ENCODE data around the gene GLYR1. TPM values are rescaled to one million over a fixed set of nuclear protein-coding genes. Genes with fewer than 3 reads are reported as not detected.

GLYR1 gene
- total RNA-seq, 1 experiment from 2014 or later, result 135 TPM

DNA sequence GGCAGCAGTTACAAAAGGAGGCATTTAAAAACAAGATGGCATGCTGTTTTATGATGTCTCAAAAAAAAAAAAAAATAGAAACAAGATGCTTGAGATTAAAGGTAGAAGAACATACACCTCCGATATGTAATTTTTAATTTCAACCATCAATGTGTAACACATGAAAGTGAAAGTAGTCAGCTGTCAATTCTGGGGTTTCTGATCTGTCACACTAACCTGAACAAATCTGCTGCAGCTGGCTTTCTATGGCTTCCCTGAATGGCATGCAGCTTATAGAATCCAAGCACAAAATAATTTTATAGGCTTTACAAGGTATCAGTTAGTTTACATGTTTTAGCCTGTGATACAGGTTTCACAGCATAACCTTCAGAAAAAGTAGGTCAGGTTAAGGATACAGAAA, 13.5 kb downstream of the GLYR1 start:
- Histone ChIP-seq H3K9me3 (ENCODE audit: insufficient read depth, low read depth) (no peaks in the 10 kb centered on the region), H3K4me2 (no peak overlapping the region), H3K4me1 (replicated peaks; ENCODE audit: insufficient read depth) (no peaks in the 10 kb centered on the region), H3K27me3 (ENCODE audit: insufficient read depth, low read depth) (no peaks in the 10 kb centered on the region), H3K79me2 (ENCODE audit: low read depth) (no peaks in the 10 kb centered on the region), H3K4me3 (no peak overlapping the region), H3F3A (ENCODE audit: insufficient read depth, low read depth) (peaks cover 11% of the 10 kb centered on the region; the same call in 1 of the 2 replicates), H2AFZ (no peak overlapping the region), H3K9me2 (ENCODE audit: insufficient read depth) (no peaks in the 10 kb centered on the region), H3K36me3 (ENCODE audit: low read depth) (peaks cover 43% of the 10 kb centered on the region), H4K20me1 (ENCODE audit: insufficient read depth) (peaks cover 10% of the 10 kb centered on the region), H3K27ac (no peak overlapping the region)
- no peak for TF ChIP-seq EZH2 (IDR thresholded peaks at IDR 0.05; ENCODE audit: low read depth)
- TF ChIP-seq, protein P1, sequence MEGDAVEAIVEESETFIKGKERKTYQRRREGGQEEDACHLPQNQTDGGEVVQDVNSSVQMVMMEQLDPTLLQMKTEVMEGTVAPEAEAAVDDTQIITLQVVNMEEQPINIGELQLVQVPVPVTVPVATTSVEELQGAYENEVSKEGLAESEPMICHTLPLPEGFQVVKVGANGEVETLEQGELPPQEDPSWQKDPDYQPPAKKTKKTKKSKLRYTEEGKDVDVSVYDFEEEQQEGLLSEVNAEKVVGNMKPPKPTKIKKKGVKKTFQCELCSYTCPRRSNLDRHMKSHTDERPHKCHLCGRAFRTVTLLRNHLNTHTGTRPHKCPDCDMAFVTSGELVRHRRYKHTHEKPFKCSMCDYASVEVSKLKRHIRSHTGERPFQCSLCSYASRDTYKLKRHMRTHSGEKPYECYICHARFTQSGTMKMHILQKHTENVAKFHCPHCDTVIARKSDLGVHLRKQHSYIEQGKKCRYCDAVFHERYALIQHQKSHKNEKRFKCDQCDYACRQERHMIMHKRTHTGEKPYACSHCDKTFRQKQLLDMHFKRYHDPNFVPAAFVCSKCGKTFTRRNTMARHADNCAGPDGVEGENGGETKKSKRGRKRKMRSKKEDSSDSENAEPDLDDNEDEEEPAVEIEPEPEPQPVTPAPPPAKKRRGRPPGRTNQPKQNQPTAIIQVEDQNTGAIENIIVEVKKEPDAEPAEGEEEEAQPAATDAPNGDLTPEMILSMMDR (conservative IDR thresholded peaks at IDR 0.05), result no peak
- DNase-seq, result no peak
- intact Hi-C loops (cut with micrococcal nuclease; ENCODE audit: unreplicated experiment), result no loop called here
- CTCF ChIA-PET, result interaction anchor here (0.6 kb wide), 1 partner anchor 285 kb away, joined by 8 read pairs; no protein-coding TSS in a partner anchor
- POLR2A ChIA-PET (ENCODE audit: unreplicated experiment), result interaction anchor here (0.6 kb wide), 2 partner anchors 43 to 386 kb away, joined by 5 to 7 read pairs; no protein-coding TSS in a partner anchor
- BruUV-seq (replicated peaks), result no TSS peak

DNA sequence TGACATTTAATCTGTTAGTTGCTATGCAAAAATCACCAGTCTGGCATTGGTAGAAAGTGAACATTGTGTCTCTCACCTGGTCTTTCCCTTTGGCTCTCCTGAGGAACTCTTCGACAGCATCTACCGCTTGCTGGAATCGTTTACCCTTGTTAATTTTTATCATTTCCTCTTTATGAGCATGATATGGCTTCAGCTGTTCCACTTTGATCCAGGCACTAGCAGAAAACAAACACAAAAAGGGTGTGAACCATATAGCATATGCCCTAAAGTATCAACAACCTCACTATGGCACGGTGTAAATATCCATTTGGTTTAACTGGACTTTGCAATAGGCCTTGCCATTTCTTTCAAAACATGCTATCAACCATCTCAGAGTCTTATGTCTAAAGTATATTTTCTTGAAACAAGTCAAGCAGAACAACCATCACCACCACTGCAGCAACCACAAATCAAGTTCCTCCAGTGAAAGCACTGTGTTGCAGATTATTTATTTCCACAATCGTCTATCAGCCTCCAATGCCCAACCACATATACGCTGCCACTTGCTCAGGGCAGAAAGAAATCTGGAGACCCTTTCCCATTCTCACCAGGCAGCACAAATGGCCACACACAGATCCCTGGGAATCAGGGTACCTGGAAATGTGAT, 14.3 kb downstream of the GLYR1 start:
- no TSS peak for BruUV-seq (replicated peaks)
- Histone ChIP-seq H3K4me1 (replicated peaks; ENCODE audit: insufficient read depth) (no peaks in the 10 kb centered on the region), H3K27me3 (ENCODE audit: insufficient read depth, low read depth) (no peaks in the 10 kb centered on the region), H3K79me2 (ENCODE audit: low read depth) (no peaks in the 10 kb centered on the region), H3K9me3 (ENCODE audit: insufficient read depth, low read depth) (no peaks in the 10 kb centered on the region), H3K27ac (no peak overlapping the region), H3K36me3 (ENCODE audit: low read depth) (peaks cover 44% of the 10 kb centered on the region), H4K20me1 (ENCODE audit: insufficient read depth) (peaks cover 13% of the 10 kb centered on the region), H3K4me3 (no peak overlapping the region), H3F3A (ENCODE audit: insufficient read depth, low read depth) (peaks cover 11% of the 10 kb centered on the region; the same call in 1 of the 2 replicates), H3K9me2 (ENCODE audit: insufficient read depth) (no peaks in the 10 kb centered on the region), H2AFZ (no peak overlapping the region), H3K4me2 (no peak overlapping the region)
- ChIA-PET POLR2A (ENCODE audit: unreplicated experiment) (no interaction called here), CTCF (no interaction called here)
- TF ChIP-seq, protein P1 (conservative IDR thresholded peaks at IDR 0.05), result no peak
- no peak for TF ChIP-seq EZH2 (IDR thresholded peaks at IDR 0.05; ENCODE audit: low read depth)
- intact Hi-C loops (cut with micrococcal nuclease; ENCODE audit: unreplicated experiment), result no loop called here
- no peak for DNase-seq

DNA sequence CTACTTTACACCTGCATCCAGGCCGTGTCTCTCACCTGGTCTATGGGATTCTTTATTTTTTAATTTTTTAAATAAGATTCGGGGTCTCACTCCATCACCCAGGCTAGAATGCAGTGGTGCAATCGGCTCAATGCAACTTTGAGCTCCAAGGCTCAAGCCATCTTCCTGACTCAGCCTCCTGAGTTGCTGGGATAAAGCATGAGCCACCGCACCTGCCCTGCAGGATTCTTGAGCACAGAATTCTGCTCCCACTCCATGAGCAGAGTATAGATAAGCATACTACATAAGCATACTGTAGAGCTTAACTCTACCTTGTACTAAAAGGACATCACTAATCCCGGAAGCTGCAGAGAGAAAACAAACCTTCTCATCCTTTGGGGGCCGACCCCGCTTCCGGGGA, 15.5 kb downstream of the GLYR1 start:
- Histone ChIP-seq H3K27ac (no peak overlapping the region), H4K20me1 (ENCODE audit: insufficient read depth) (peaks cover 13% of the 10 kb centered on the region), H3F3A (ENCODE audit: insufficient read depth, low read depth) (peaks cover under 1% of the 10 kb centered on the region; the same call in 1 of the 2 replicates), H3K9me3 (ENCODE audit: insufficient read depth, low read depth) (no peaks in the 10 kb centered on the region), H2AFZ (no peak overlapping the region), H3K4me1 (replicated peaks; ENCODE audit: insufficient read depth) (no peaks in the 10 kb centered on the region), H3K36me3 (ENCODE audit: low read depth) (peaks cover 36% of the 10 kb centered on the region), H3K4me2 (no peak overlapping the region), H3K27me3 (ENCODE audit: insufficient read depth, low read depth) (no peaks in the 10 kb centered on the region), H3K79me2 (ENCODE audit: low read depth) (no peaks in the 10 kb centered on the region), H3K4me3 (no peak overlapping the region), H3K9me2 (ENCODE audit: insufficient read depth) (no peaks in the 10 kb centered on the region)
- no peak for DNase-seq
- POLR2A ChIA-PET (ENCODE audit: unreplicated experiment), result no interaction called here
- no TSS peak for BruUV-seq (replicated peaks)
- no peak for TF ChIP-seq EZH2 (IDR thresholded peaks at IDR 0.05; ENCODE audit: low read depth)
- TF ChIP-seq, protein P1 (conservative IDR thresholded peaks at IDR 0.05), result no peak
- CTCF ChIA-PET, result no interaction called here
- intact Hi-C loops (cut with micrococcal nuclease; ENCODE audit: unreplicated experiment), result no loop called here
